GM19452 (cell line): ENCODE results near the gene TTLL5.

ENCODE experiments used
- ATAC-seq: cut with Tn5 transposase; IDR thresholded peaks from one replicate; pipeline ENCODE4 v1.9.1; 2021; ENCODE audit not compliant: unreplicated experiment

Gene TTLL5

GRCh38 chr14:75952489-75952888, 291.4 kb downstream of the TTLL5 start:
- ATAC-seq: no peak

GRCh38 chr14:75959031-75959430, 298.0 kb downstream of the TTLL5 start:
- ATAC-seq: no peak

DNA sequence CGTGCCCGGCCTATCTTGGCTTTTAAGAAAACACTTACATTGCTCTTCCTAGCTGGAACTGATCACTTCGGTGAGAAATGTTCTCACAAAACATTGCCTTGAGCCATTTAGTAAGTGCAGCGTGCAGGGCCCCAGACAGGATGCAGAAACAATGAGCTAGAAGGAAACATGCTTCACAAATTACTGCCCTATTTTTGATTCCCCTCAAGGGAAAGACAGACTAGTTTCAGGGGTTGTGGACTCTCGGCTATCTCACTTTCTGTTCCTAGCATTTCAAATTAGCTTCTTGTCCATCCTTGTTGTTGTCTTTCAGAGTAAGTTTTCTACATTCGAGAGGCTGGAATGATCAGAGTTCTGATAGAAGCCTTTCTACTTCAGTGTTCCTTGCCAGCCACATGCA, 299.2 kb downstream of the TTLL5 start:
- ATAC-seq: peak; percentile 81

GRCh38 chr14:75961662-75962061, 300.6 kb downstream of the TTLL5 start:
- no peak for ATAC-seq

GRCh38 chr14:75967866-75968265, 306.8 kb downstream of the TTLL5 start:
- no peak for ATAC-seq

- no peak for ATAC-seq
Observed at GRCh38 chr14:75968456-75968855, 307.4 kb downstream of the TTLL5 start.

DNA sequence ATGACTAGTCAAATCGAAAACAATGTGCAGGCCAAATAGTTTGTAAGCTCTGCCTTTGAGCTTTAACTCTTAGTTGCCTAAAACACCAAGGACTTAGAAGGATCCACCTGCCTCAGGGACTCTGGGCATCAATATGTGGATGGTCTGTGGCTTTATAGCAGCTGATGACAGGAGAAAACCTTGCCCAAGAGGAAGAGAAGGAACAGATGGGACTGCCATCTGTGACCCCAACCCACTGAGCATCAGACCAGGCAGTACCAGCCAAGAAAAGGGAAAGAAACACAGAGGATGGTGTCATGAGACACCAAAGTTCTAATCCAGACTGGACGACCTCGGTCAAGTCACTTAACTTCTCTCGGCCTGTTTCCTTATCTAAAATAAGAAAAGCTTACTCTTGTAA, 308.1 kb downstream of the TTLL5 start:
- no peak for ATAC-seq

GRCh38 chr14:75969891-75970290, 308.8 kb downstream of the TTLL5 start:
- ATAC-seq: no peak

- no peak for ATAC-seq
Observed at GRCh38 chr14:75970989-75971388, 309.9 kb downstream of the TTLL5 start.

GRCh38 chr14:75971509-75971908, 310.5 kb downstream of the TTLL5 start:
- no peak for ATAC-seq

DNA sequence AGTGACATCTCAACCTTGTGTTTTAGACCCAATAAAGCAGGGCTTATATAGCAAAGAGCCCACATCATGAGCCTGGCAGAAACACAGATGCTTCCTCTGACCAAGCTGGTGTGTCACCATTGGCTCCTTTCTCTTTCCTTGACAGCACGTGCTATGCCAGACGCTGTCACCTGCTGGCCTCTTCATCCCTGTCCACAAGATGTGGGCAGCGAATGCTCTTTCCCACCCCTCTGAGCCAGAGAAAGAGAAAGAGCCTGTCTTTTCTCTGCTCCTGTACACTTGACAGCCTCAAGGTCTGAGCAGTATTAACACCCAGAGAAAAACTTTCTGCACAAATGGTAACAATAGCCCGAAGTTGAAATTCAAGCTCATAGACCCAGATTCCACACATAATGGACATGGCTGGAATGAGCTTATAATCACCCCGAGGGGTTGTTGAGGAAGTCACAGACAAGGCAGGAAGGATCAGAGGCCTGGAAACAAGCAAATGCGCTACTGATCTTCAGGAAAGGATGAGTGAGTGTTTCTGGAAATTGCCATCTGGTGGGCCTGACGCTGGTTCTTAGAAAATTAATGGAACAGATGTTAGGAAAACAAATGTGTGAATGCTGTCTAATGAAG, 311.9 kb downstream of the TTLL5 start:
- no peak for ATAC-seq

- no peak for ATAC-seq
Observed at GRCh38 chr14:75976826-75977581, 316.0 kb downstream of the TTLL5 start.

GRCh38 chr14:75977582-75977943, 316.5 kb downstream of the TTLL5 start:
- ATAC-seq: no peak

DNA sequence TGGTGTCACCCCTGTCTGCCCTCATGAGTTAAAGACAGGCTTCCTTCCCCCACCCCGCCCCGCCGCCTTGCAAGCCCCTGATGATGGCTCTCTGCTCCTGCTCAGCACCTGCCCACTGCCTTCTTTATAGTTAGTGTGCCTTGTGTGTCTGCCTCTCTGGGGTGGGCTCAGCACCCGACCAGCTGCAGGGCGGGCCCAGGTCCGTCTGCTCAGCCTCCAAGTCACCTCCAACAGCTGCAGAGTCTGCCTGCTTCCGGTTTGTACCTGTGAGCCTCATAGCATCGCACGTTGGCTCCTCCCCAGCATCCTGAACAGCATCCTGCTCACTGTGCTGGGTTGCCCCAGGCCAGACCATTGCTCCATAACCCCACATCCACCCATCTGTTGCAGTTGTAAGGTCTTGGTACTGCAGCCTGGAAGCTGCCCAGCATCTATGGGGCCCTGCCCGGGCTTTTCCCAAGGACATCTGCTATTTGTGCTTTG, 317.2 kb downstream of the TTLL5 start:
- no peak for ATAC-seq

- no peak for ATAC-seq
Observed at GRCh38 chr14:75979071-75979571, 318.1 kb downstream of the TTLL5 start.

- no peak for ATAC-seq
Observed at GRCh38 chr14:75979648-75980565, 318.9 kb downstream of the TTLL5 start.

DNA sequence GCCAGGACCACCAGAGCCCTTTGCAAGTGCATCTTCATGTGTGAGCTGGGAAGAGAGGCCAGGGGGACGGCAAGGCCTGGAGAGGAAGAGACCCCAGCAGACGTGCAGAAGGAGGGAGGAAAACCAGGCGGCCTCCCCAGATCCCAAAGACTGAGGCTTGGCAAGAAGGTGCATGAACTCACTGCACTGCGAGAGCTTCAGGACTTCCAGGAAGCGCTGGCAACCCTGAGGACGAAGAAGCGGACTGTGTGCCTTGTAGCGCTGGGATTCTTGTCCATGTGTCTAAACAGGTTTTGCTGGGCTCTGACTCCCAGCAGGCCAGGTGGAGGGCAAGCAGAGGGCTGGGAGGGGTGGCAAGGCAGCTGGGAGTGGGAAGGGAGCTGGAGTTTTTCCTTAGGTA, 319.8 kb downstream of the TTLL5 start:
- no peak for ATAC-seq

GRCh38 chr14:75981426-75982265, 320.6 kb downstream of the TTLL5 start, which contains the start of gene TGFB3:
Gene TGFB3, minus strand, starts transcription at chr14:75981995. Its CDS starts 1,102 bp downstream, at chr14:75980893.
- ATAC-seq: no peak

- ATAC-seq: peak; percentile 42
Observed at GRCh38 chr14:75982266-75983018, 321.4 kb downstream of the TTLL5 start.

GRCh38 chr14:75983019-75983358, 321.9 kb downstream of the TTLL5 start:
- no peak for ATAC-seq
